Activated T-cell treated with anti-CD3 and anti-CD28 coated beads for 1 hour (primary cell): ENCODE data around the gene ACOX3.
"Not testable (repeated sequence)": the region's sequence is repeated elsewhere in the genome, so short reads cannot be mapped to it uniquely, and the experiment has no call there.

Source experiments
- DNase-seq: peaks from one replicate; pipeline ENCODE4 v3.0.0-alpha.2; 2020; ENCODE audit warnings: low read depth

Gene ACOX3

DNA sequence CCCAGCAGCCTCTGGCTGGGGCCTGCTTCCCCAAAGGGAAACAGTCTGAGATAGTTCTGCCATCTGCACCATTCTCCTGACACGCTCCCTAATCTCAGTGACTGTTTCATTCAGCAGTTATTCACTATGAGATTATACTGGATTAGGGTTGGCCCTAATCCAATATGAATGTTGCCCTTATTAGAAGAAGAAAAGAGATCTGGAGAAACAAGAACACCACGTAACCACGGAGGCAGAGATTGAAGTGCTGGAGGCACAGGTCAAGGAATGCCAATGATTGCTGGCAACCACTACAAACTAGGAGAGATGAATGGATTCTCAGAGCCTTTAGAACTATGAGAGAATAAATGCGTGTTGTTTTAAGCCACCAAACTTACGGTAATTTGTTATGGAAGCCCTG, 7.4 kb downstream of the ACOX3 start:
- DNase-seq: no peak

DNA sequence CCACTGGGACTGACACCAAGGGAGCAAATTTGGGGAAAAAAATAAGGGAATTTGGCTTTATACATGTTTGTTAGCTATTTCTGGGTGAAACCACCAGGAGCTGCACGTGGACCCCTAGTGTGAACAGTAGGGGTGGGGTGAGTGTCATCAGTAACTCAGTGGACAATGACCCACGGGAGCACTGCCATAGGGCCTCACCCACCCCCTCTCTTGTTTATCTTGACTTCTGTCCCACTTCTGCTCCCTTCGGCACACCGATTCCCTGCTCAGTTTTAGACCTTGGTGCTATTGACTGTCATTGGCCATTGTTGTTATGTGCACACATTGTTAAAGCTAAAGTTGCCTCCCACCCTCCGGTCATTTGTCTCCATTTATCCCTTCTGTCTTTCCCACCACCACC, 9.0 kb downstream of the ACOX3 start:
- DNase-seq: no peak

DNA sequence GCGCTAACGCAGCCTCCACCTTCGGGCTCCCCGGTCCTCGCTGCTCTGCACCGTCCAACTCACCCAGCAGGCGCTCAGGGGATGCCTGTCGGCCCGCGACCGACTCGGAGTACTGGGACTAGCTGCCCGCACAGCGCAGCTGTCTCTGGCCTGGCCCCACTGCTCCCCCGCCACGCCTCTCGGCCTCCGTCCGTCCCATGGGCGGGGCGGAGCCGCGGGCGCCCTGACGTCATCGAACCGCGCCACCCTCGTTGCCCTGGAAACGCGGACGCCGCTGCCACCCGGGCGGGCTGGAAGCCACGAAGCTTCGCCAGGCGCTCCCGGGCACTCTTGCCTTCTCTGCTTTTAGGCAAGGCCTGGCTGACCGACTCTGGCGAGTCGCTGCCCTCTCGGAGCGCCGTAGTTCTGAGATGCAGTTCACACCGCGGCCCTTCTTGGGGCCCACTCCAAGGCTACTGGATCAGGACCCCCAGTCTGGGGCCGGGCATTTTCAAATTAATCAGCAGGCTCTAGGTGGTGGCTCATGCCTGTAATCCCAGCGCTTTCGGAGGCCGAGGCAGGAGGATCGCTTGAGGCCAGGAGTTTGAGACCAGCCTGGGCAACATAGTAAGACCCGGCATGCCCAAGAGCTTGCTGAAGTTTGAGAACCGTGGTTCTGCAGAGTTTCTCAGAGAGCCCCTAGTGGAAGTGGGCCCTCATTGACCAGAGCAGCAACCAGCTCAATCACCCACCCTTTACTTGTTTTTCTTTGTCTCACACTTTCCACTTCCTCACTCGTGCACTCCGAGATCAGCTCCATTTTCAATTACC, 12.0 kb downstream of the ACOX3 start:
- DNase-seq: peak; percentile 86

- DNase-seq: no peak
Measured at GRCh38 chr4:8427761-8428287, 12.7 kb downstream of the ACOX3 start.

GRCh38 chr4:8427262-8427661, 13.3 kb downstream of the ACOX3 start:
- no peak for DNase-seq

DNA sequence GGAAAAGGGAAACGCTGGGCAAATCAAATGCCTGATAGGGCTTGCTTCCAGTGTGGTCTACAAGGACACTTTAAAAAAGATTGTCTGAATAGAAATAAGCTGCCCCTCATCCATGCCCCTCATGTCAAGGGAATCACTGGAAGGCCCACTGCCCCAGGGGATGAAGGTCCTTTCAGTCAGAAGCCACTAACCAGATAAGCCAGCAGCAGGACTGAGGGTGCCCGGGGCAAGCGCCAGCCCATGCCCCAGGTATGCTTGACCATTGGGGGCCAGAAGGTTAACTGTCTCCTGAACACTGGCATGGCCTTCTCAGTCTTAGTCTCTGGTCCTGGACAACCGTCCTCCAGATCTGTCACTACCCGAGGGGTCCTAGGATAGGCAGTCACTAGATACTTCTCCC, 17.7 kb downstream of the ACOX3 start:
- no peak for DNase-seq

DNA sequence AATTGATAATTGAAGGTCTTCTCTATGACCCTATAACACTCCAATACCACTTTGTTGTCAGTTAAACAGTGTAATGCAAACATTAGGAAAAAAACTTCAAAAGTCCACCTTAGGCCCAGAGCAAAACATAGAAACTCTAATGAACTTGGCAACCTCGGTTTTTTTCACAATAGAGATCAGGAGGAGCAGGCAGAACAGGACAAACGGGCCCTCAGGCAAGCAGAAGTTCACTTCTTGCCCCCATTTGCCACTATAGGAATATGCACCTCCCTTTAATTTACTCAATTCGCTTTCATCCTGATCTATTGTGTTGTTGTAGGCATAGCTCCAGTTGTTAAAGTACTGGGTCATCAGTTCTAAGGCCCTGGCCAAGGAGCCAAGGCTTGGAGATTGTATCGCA, 18.2 kb downstream of the ACOX3 start:
- DNase-seq: no peak

DNA sequence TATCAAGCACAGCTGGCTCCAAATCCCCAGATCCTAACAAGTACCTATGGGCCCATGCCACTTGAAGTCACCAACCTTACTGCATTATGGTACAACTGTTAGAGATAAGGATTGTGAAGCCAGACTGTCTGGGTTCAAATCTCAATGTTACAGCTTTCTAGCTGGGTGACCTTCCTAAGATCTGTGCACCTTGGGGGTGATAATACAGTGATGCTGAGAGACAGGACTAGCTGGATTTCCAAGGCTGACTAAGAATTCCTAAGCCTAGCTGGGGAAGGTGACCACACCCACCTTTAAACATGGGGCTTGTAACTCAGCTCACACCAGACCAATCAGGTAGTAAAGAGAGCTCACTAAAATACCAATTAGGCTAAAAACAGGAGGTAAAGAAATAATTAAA, 20.4 kb downstream of the ACOX3 start:
- DNase-seq: not testable (repeated sequence)

DNA sequence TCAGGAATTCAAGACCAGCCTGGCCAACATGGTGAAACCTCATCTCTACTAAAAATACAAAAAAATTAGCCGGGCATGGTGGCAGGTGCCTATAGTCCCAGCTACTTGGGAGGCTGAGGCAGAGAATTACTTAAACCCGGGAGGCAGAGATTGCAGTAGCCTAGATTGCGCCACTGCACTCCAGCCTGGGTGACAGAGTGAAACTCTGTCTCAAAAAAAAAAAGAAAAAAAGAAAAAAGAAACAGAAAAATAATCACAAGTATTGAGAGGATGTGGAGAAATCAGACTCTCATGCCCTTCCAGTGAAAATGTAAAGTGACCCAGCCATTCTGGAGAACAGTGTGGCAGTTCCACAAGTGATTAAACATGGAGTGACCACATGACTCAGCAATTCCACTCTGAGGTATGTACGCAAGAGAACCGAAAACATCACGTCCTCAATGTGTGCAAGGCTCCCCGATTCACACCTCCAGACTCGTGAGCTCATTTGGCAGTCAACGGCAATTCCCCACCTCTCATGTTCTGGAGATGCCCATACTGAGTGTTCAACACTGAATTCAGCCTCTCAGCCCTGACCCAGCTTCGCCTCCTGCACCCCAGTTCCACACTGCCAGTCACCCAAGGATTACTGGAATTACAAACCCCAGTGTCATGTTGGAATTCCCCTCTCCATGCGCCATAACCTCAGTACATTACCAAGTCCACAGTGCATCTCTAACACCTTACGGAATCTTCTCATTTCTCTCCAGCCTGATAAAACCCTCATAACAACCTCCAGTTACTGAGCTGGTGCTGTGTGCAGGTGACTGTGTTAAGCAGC, 21.1 kb downstream of the ACOX3 start:
- no peak for DNase-seq

GRCh38 chr4:8417071-8417614, 23.4 kb downstream of the ACOX3 start:
- DNase-seq: no peak

- no peak for DNase-seq
Measured at GRCh38 chr4:8414377-8414776, 26.1 kb downstream of the ACOX3 start.

GRCh38 chr4:8412288-8412687, 28.2 kb downstream of the ACOX3 start:
- no peak for DNase-seq

DNA sequence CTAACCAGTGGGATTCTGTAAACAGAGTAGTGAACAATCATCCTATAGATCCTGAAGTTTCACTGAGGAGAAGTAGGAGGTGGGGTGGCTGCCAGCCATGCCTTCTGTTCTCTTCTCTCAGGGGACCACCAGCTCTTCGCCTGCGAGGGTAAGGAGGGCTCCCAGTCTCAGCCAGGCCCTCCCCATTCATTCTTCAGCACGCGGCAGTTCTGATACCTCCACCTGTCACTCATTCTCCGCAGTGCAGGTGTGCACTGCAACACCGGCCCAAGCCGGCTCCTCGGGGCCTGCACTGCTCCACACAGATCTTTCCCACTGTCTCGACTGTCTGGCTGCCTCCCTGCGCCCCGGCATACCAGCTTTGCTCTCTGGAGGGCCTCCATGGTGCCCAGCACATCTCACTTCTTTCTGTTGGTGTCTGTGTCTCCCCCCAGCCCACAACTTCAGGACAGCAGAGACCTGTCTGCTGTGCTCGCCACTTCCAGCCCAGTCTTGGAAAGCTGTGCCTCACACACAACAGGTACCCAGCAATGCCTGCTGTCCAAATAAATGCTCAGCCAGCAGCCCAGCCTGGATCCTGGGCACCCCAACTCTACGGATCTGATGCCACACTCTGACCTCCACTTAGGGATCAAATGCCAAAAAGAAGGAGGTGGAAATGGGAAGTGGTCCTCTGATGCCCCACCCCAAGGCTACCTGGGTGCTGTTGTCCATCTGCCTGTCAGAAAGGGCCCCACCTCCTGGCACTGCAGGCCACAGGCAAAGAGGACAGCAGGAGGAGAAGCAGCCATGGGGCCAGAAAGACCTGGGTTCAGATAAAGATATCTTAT, 29.0 kb downstream of the ACOX3 start:
- DNase-seq: no peak

GRCh38 chr4:8410641-8411271, 29.8 kb downstream of the ACOX3 start:
- DNase-seq: no peak

- no peak for DNase-seq
Measured at GRCh38 chr4:8410066-8410625, 30.4 kb downstream of the ACOX3 start.

GRCh38 chr4:8409264-8410065, 31.1 kb downstream of the ACOX3 start:
- peak; percentile 24 for DNase-seq

- DNase-seq: no peak
Measured at GRCh38 chr4:8407756-8408155, 32.8 kb downstream of the ACOX3 start.

- no peak for DNase-seq
Measured at GRCh38 chr4:8407316-8407715, 33.2 kb downstream of the ACOX3 start.

DNA sequence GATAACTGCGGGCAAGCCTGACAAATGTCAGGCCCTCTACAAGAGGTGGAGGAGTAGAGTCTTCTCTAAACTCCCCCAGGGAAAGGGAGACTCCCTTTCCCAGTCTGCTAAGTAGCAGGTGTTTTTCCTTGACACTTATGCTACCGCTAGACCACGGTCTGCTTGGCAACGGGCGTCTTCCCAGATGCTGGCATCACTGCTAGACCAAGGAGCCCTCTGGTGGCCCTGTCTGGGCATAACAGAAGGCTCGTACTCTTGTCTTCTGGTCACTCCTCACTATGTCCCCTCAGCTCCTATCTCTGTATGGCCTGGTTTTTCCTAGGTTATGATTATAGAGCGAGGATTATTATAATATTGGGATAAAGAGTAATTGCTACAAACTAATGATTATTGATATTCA, 33.6 kb downstream of the ACOX3 start:
- DNase-seq: not testable (repeated sequence)

DNA sequence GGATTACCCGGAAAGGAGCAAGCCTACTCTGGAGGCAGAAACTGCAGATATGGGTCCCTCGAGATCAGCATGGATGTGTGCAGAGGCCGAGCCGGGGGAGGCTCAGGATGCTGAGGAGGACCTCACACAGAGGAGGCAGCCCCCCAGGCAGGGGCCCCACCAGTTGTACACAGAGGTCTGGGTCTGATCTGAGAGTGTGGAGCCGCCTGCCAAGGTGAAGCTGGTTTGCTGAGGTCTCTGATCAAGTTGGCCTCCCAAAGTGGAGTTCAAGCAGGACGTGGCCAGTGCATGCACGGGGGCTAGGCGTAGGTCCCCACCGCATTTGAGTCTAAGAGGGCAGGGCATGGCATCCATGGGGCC, 35.0 kb downstream of the ACOX3 start:
- no peak for DNase-seq
